HL-60 (cell line): ENCODE data around the gene PUS1.

Experiments
- CTCF ChIP-seq: IDR thresholded peaks from one replicate; pipeline ENCODE4 v1.5.1; 2011; ENCODE audit warnings: low read length, control low read depth, inconsistent platforms; ENCODE audit not compliant: insufficient read depth
- GABPA ChIP-seq: IDR thresholded peaks from 2 replicates; pipeline ENCODE4 v1.6.1; 2012; ENCODE audit warnings: low read depth
- POLR2AphosphoS5 ChIP-seq: IDR thresholded peaks from 2 replicates; pipeline ENCODE4 v1.6.1; 2012; ENCODE audit warnings: low read depth
- REST ChIP-seq: IDR thresholded peaks from 2 replicates; pipeline ENCODE4 v1.6.1; 2012; ENCODE audit warnings: low read depth; ENCODE audit not compliant: insufficient replicate concordance

GRCh38 chr12:131944601-131945251, 15.7 kb downstream of the PUS1 start:
- TF ChIP-seq CTCF (no peak), POLR2AphosphoS5 (peak; percentile 68; the same call in 1 of the 2 replicates), GABPA (no peak), REST (no peak)
